HUES48 (cell line): ENCODE results near the gene C7orf33.

ENCODE experiments used
- H3K27ac ChIP-seq: one replicate; pipeline ENCODE4 v1.7.0; 2013; ENCODE audit warnings: low read depth, low read length, inconsistent platforms
- H3K27me3 ChIP-seq: 2 replicates; pipeline ENCODE4 v1.6.1; 2013; ENCODE audit warnings: mild to moderate bottlenecking, low read length; ENCODE audit not compliant: control insufficient read depth, insufficient read depth
- H3K36me3 ChIP-seq: 2 replicates; pipeline ENCODE4 v1.6.1; 2013; ENCODE audit warnings: low read length; ENCODE audit not compliant: control insufficient read depth, insufficient read depth
- H3K4me1 ChIP-seq: 2 replicates; pipeline ENCODE4 v1.6.1; 2013; ENCODE audit warnings: mild to moderate bottlenecking, low read length; ENCODE audit not compliant: control insufficient read depth, insufficient read depth
- H3K4me3 ChIP-seq: 2 replicates; pipeline ENCODE4 v1.5.1; 2013; ENCODE audit warnings: mild to moderate bottlenecking, low read depth, low read length
- H3K9ac ChIP-seq: 2 replicates; pipeline ENCODE4 v1.6.1; 2013; ENCODE audit warnings: mild to moderate bottlenecking, low read depth, low read length, moderate library complexity
- H3K9me3 ChIP-seq: 2 replicates; pipeline ENCODE4 v1.6.1; 2013; ENCODE audit warnings: low read length; ENCODE audit not compliant: control insufficient read depth, insufficient read depth

The C7orf33 gene

GRCh38 chr7:148626828-148627227 is 36.3 kb downstream of the C7orf33 start:
- Histone ChIP-seq H3K4me1 (peaks cover 12% of the 10 kb centered on the region), H3K9ac (no peak overlapping the region), H3K36me3 (no peaks in the 10 kb centered on the region), H3K27me3 (no peaks in the 10 kb centered on the region), H3K9me3 (no peaks in the 10 kb centered on the region), H3K27ac (no peak overlapping the region), H3K4me3 (no peak overlapping the region)

- Histone ChIP-seq H3K9me3 (no peaks in the 10 kb centered on the region), H3K36me3 (no peaks in the 10 kb centered on the region), H3K4me1 (peaks cover 9% of the 10 kb centered on the region), H3K4me3 (no peak overlapping the region), H3K27me3 (no peaks in the 10 kb centered on the region), H3K9ac (no peak overlapping the region), H3K27ac (no peak overlapping the region)
Observed at GRCh38 chr7:148628011-148628410, 37.4 kb downstream of the C7orf33 start.

DNA sequence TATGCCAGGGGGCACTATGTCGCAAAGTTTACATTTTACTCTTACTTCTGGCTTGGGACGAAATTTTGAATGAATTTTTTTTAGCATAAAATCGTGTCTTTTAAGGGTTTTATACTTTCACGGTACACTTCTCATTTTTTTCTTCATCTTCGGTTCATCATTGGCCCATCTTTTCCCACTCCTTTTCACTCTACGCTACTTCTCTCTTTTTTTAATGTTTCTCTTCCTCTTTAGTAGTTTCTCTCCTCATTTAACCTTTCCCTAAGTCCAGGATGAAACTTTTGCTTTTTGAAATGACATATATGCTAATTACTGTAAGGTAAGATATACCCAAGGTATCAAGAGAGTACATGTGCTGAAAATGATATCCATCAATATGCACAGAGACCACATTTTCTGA is 39.5 kb downstream of the C7orf33 start:
- Histone ChIP-seq H3K9ac (no peak overlapping the region), H3K27me3 (no peaks in the 10 kb centered on the region), H3K9me3 (no peaks in the 10 kb centered on the region), H3K4me1 (no peaks in the 10 kb centered on the region), H3K36me3 (no peaks in the 10 kb centered on the region), H3K27ac (no peak overlapping the region), H3K4me3 (no peak overlapping the region)

- Histone ChIP-seq H3K4me1 (no peaks in the 10 kb centered on the region), H3K27me3 (no peaks in the 10 kb centered on the region)
Observed at GRCh38 chr7:148633761-148634160, 43.2 kb downstream of the C7orf33 start.

DNA sequence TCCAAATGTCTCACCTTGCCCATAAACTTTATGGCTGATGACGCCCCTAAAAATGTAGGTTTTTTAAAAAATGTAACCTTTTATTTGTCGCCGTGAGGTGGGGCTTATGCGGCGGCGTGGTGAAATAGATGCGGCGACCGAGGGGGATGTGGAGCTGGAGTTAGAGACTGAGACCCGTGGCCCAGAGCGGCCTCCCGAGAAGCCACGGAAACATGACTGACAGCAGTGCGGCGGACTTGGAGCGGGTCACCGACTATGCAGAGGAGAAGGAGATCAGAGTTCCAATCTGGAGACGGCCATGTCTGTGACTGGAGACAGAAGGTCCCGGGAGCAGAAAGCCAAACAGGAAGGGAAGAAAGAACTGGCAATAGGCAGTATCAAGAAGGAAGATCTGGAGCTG is 46.5 kb downstream of the C7orf33 start:
- H3K36me3 ChIP-seq: no peaks in the 10 kb centered on the region
- no peaks in the 10 kb centered on the region for H3K27me3 ChIP-seq
- no peaks in the 10 kb centered on the region for H3K4me1 ChIP-seq
- H3K9me3 ChIP-seq: no peaks in the 10 kb centered on the region
- no peak overlapping the region for H3K27ac ChIP-seq
- no peak overlapping the region for H3K4me3 ChIP-seq
- no peak overlapping the region for H3K9ac ChIP-seq

More at GRCh38 chr7:148633761-148634160, 43.2 kb downstream of the C7orf33 start:
- Histone ChIP-seq H3K4me3 (no peak overlapping the region), H3K36me3 (no peaks in the 10 kb centered on the region), H3K27ac (no peak overlapping the region), H3K9ac (no peak overlapping the region), H3K9me3 (no peaks in the 10 kb centered on the region)

- H3K4me1 ChIP-seq: no peaks in the 10 kb centered on the region
- H3K27me3 ChIP-seq: no peaks in the 10 kb centered on the region
- H3K9ac ChIP-seq: no peak overlapping the region
- H3K4me3 ChIP-seq: no peak overlapping the region
- H3K36me3 ChIP-seq: no peaks in the 10 kb centered on the region
- H3K27ac ChIP-seq: no peak overlapping the region
- H3K9me3 ChIP-seq: no peaks in the 10 kb centered on the region
Observed at GRCh38 chr7:148645898-148646297, 55.3 kb downstream of the C7orf33 start.

DNA sequence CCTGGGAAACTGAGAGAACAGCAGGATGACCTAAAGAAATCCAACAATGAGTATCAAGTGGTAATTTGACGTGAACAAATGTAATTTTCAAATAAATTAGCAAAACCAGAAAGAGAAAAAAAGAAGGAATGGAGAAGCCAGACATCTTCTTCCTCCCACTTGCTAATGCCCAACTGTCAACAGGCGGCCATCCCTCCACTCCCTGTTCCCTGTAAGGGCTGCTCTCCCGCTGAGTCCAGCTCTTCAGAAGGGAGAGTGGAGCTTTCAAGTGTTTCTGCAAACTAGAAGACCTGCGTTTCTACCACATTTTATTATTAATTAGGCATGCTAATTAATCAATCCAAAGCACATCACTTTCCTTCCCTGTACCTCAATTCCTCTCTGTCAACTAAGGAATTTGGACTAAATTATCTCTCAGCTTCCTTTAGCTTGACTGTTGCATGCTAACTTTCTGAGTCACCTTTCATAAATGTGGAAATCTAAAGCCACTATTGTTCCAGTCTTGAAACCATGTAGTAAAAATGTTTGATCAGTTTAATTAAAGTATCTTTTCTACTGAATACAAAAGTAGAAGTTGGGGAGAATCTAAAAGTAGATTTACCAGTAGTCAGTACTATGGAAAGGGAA is 59.8 kb downstream of the C7orf33 start:
- Histone ChIP-seq H3K4me1 (no peaks in the 10 kb centered on the region), H3K36me3 (no peaks in the 10 kb centered on the region), H3K4me3 (no peak overlapping the region), H3K9me3 (no peaks in the 10 kb centered on the region), H3K9ac (no peak overlapping the region), H3K27me3 (no peaks in the 10 kb centered on the region), H3K27ac (no peak overlapping the region)

GRCh38 chr7:148652773-148653172 is 62.2 kb downstream of the C7orf33 start:
- no peak overlapping the region for H3K4me3 ChIP-seq
- H3K4me1 ChIP-seq: no peaks in the 10 kb centered on the region
- H3K36me3 ChIP-seq: no peaks in the 10 kb centered on the region
- no peak overlapping the region for H3K9ac ChIP-seq
- no peaks in the 10 kb centered on the region for H3K9me3 ChIP-seq
- H3K27me3 ChIP-seq: no peaks in the 10 kb centered on the region
- H3K27ac ChIP-seq: no peak overlapping the region

- Histone ChIP-seq H3K9me3 (no peaks in the 10 kb centered on the region), H3K4me3 (no peak overlapping the region), H3K9ac (no peak overlapping the region), H3K4me1 (no peaks in the 10 kb centered on the region), H3K27me3 (no peaks in the 10 kb centered on the region), H3K27ac (no peak overlapping the region), H3K36me3 (no peaks in the 10 kb centered on the region)
Observed at GRCh38 chr7:148657929-148658328, 67.4 kb downstream of the C7orf33 start.

GRCh38 chr7:148661471-148661870 is 70.9 kb downstream of the C7orf33 start:
- Histone ChIP-seq H3K9me3 (no peaks in the 10 kb centered on the region), H3K9ac (no peak overlapping the region), H3K27me3 (no peaks in the 10 kb centered on the region), H3K27ac (no peak overlapping the region), H3K36me3 (no peaks in the 10 kb centered on the region), H3K4me1 (no peaks in the 10 kb centered on the region), H3K4me3 (no peak overlapping the region)

DNA sequence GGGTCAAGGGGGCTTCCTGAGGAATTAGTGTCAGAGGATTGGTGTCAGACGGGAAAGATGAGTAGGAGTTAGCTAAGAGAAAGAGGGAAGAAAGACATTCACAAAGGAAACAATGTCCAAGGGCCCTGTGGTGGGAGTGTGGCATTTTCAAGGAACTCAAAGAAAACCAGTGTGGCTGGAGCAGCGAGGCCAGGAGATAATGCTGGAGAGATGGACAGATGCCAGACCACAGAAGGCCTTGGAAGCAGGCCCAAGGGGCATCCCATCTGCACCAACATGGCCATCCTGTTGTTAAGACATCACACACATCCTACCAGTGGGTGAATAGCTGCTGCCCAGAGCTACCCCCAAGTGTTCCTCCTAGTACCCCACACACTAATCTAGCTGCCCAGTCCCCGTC is 72.1 kb downstream of the C7orf33 start:
- H3K4me1 ChIP-seq: no peaks in the 10 kb centered on the region
- no peaks in the 10 kb centered on the region for H3K27me3 ChIP-seq
- H3K27ac ChIP-seq: no peak overlapping the region
- no peaks in the 10 kb centered on the region for H3K36me3 ChIP-seq
- H3K4me3 ChIP-seq: no peak overlapping the region
- H3K9me3 ChIP-seq: no peaks in the 10 kb centered on the region
- H3K9ac ChIP-seq: no peak overlapping the region

GRCh38 chr7:148664324-148664723 is 73.8 kb downstream of the C7orf33 start:
- Histone ChIP-seq H3K4me1 (no peaks in the 10 kb centered on the region), H3K27me3 (no peaks in the 10 kb centered on the region), H3K9ac (no peak overlapping the region), H3K9me3 (no peaks in the 10 kb centered on the region), H3K4me3 (no peak overlapping the region), H3K27ac (no peak overlapping the region), H3K36me3 (no peaks in the 10 kb centered on the region)
